ENCODE results near the gene ST3GAL3. TPM values are rescaled to one million over a fixed set of nuclear protein-coding genes. Genes with fewer than 3 reads are reported as not detected.

The ST3GAL3 gene
- total and polyA plus RNA-seq, 2 donors (not counting 3 experiments of a cell fraction or from before 2014, with no cell fraction given), result 14.3 to 35.8 TPM

DNA sequence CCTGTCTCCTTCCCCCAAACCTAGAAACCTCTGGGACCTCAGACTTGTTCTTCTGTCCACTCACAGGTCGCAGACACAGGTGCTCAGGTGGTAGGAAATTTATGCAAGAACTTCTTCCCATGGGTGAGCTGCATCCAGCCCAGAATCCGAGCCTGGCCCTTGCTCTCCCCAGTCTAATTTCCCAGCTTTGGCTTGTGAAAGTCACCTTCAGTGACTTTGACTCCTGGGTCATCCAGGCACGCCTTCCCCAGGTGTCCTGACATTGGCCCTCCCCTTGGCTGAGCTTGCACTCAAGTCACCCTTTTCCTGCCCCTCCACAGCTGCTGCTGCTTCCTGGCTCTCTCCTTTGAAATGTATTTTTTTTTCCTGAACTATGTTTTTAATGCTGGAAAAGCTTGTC lies 246.0 kb downstream of the ST3GAL3 start:
- POLR2A ChIA-PET, result no interaction called here
- H3K9me3 ChIP-seq (replicated peaks; ENCODE audit: control insufficient read depth, insufficient read depth, low read length), result no peaks in the 10 kb centered on the region
- peaks cover 1% of the 10 kb centered on the region for H3K4me1 ChIP-seq (ENCODE audit: control insufficient read depth, extremely low read depth, insufficient read depth, low read length)
- no peak for DNase-seq (ENCODE audit: low read depth, low spot score)
- TF ChIP-seq, protein P1, sequence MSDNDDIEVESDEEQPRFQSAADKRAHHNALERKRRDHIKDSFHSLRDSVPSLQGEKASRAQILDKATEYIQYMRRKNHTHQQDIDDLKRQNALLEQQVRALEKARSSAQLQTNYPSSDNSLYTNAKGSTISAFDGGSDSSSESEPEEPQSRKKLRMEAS (IDR thresholded peaks at IDR 0.05; ENCODE audit: insufficient read depth, insufficient read length), result no peak
- no peak for TF ChIP-seq FOS (IDR thresholded peaks at IDR 0.05; ENCODE audit: borderline replicate concordance, insufficient read depth, low read length)
- TF ChIP-seq MYC (IDR thresholded peaks at IDR 0.05; ENCODE audit: low read depth, low read length), result no peak
- no peak for TF ChIP-seq POLR2AphosphoS5 (IDR thresholded peaks at IDR 0.05; ENCODE audit: insufficient read depth, low read depth, low read length)
- TF ChIP-seq, protein P2, sequence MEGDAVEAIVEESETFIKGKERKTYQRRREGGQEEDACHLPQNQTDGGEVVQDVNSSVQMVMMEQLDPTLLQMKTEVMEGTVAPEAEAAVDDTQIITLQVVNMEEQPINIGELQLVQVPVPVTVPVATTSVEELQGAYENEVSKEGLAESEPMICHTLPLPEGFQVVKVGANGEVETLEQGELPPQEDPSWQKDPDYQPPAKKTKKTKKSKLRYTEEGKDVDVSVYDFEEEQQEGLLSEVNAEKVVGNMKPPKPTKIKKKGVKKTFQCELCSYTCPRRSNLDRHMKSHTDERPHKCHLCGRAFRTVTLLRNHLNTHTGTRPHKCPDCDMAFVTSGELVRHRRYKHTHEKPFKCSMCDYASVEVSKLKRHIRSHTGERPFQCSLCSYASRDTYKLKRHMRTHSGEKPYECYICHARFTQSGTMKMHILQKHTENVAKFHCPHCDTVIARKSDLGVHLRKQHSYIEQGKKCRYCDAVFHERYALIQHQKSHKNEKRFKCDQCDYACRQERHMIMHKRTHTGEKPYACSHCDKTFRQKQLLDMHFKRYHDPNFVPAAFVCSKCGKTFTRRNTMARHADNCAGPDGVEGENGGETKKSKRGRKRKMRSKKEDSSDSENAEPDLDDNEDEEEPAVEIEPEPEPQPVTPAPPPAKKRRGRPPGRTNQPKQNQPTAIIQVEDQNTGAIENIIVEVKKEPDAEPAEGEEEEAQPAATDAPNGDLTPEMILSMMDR (IDR thresholded peaks at IDR 0.05; ENCODE audit: extremely low read depth in 1 of 2, insufficient read depth in 1 of 2, low read depth in 1 of 2, low read length in 2 of 2), result no peak
- no peak for TF ChIP-seq GATA2 (IDR thresholded peaks at IDR 0.05; ENCODE audit: insufficient read depth, insufficient read length, low read depth, low read length)
- no peak for TF ChIP-seq POLR2A (IDR thresholded peaks at IDR 0.05; ENCODE audit: low read depth, low read length)
- TF ChIP-seq JUN (IDR thresholded peaks at IDR 0.05; ENCODE audit: borderline replicate concordance, insufficient read depth, insufficient read length, low read depth), result no peak
- no peak for TF ChIP-seq EZH2 (IDR thresholded peaks at IDR 0.05; ENCODE audit: borderline replicate concordance, low read depth, low read length, severe bottlenecking)
- no peaks in the 10 kb centered on the region for H4K20me1 ChIP-seq (replicated peaks; ENCODE audit: control insufficient read depth, extremely low read depth, insufficient read depth, low read length)
- no TSS peak for BruUV-seq (replicated peaks)
- H2AFZ ChIP-seq (ENCODE audit: low read depth, low read length), result no peak overlapping the region
- H3K79me2 ChIP-seq (ENCODE audit: control insufficient read depth, insufficient read depth, low read length), result no peaks in the 10 kb centered on the region
- H3K27ac ChIP-seq (ENCODE audit: insufficient read depth, low read depth, low read length), result no peak overlapping the region
- H3K27me3 ChIP-seq (ENCODE audit: control insufficient read depth in 2 of 2, insufficient read depth in 2 of 2, low read length in 2 of 2), result no peaks in the 10 kb centered on the region
- dilution Hi-C loops (cut with MboI; ENCODE audit: extremely low pct_ligation_motif_present, low sequenced_read_pairs) (no loop called here), intact Hi-C loops (cut with micrococcal nuclease) (no loop called here)
- H3K9ac ChIP-seq (replicated peaks; ENCODE audit: extremely low read depth, insufficient read depth, low read length), result no peak overlapping the region
- CTCF ChIA-PET, result interaction anchor here (1.6 to 1.7 kb wide), 2 partner anchors 22 to 95 kb away, joined by 4 to 5 read pairs; partner anchors contain the start of gene ATP6V0B
- H3K4me3 ChIP-seq (replicated peaks in 1 of 3; ENCODE audit: insufficient read depth in 1 of 3, low read depth in 1 of 3, low read length in 3 of 3), result no peak overlapping the region
- no peak for FAIRE-seq
- peaks cover 5 to 20% of the 10 kb centered on the region in 2 experiments for H3K36me3 ChIP-seq (ENCODE audit: control insufficient read depth in 2 of 2, extremely low read depth in 1 of 2, insufficient read depth in 2 of 2, low read length in 2 of 2)
- no peak overlapping the region for H3K4me2 ChIP-seq (ENCODE audit: insufficient read depth, low read length)
- H3K9me1 ChIP-seq (replicated peaks; ENCODE audit: control insufficient read depth, extremely low read depth, insufficient read depth, low read length), result no peaks in the 10 kb centered on the region
